Nephron (organoid): Measurements from ENCODE around the gene TNFAIP3.

ENCODE experiments used
- H3K27ac Mint-ChIP-seq, 3 experiments: 2 replicates each; pipeline ENCODE4 v1.8.0; 2020; ENCODE audit warnings: mixed read lengths in 3 of 3, mild to moderate bottlenecking in 2 of 3, moderate library complexity in 1 of 3
- H3K27me3 Mint-ChIP-seq: 2 replicates; pipeline ENCODE4 v1.8.0; 2021; ENCODE audit warnings: low read depth, mild to moderate bottlenecking, moderate library complexity, mixed read lengths
- H3K36me3 Mint-ChIP-seq: 2 replicates; pipeline ENCODE4 v1.8.0; 2020; ENCODE audit warnings: low read depth, mixed read lengths
- H3K4me1 Mint-ChIP-seq: 2 replicates; pipeline ENCODE4 v1.8.0; 2020; ENCODE audit warnings: mixed read lengths
- H3K4me3 Mint-ChIP-seq, 3 experiments: 2 replicates each; pipeline ENCODE4 v1.8.0; 2020; ENCODE audit warnings: mild to moderate bottlenecking in 3 of 3, mixed read lengths in 3 of 3, moderate library complexity in 2 of 3
- H3K9me3 Mint-ChIP-seq: 2 replicates; pipeline ENCODE4 v1.8.0; 2020; ENCODE audit warnings: mixed read lengths
- TF ChIP-seq, protein P1 (sequence below), 3 experiments: fragments of 200-600 bp; sonication (generic); IDR thresholded peaks; one replicate each; pipeline ENCODE4 v1.5.0; 2021; ENCODE audit warnings: antibody characterized with exemption in 3 of 3; ENCODE audit not compliant: unreplicated experiment in 3 of 3

Gene TNFAIP3

DNA sequence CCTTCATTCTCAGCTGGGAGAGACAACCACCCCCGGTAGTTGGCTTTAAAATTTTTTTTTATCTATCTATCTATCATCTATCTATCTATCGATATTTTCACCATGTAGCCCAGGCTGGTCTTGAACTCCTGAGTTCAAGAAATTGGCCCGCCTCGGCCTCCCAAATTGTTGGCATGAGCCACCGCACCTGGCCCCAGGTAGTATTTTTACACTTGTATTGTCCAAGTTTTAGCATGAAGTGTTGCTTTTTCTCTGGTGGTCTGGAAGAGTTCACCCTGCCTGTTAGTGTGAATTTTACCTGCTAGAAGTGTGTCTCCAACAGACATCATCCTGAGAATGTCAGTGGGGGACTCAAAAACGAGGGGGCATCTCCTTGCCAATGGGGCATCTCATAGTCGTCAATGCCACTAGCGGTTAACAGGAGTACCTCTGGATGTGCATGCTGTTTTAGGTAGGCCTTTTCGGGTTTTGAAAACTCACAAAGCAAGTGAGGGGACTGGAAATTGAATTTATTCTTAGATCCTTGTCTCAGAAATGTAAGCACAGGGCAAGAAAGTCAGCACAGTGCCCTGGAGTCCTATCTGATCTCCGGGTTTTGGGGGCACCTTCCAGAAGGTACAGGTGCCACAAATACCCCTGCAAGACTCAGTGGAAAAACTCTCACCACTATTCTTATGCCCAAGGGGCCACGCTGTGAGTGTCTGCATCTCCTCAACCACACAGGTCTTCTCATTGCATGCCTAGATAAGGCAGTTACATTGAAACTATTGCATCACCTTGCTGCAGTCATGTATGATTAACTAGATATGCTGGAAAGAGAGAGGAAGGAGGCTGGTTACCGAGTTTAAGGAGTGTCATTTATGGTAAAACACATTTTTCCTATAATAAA lies 37.1 kb downstream of the TNFAIP3 start:
- Mint-ChIP-seq H3K27me3 (peaks cover 3% of the 10 kb centered on the region), H3K4me1 (peaks cover 18% of the 10 kb centered on the region), H3K4me3 (no peak overlapping the region), H3K9me3 (no peaks in the 10 kb centered on the region), H3K36me3 (no peaks in the 10 kb centered on the region), H3K27ac (peak overlapping the region in 1 of 3 experiments; percentile 65)
- TF ChIP-seq, protein P1, sequence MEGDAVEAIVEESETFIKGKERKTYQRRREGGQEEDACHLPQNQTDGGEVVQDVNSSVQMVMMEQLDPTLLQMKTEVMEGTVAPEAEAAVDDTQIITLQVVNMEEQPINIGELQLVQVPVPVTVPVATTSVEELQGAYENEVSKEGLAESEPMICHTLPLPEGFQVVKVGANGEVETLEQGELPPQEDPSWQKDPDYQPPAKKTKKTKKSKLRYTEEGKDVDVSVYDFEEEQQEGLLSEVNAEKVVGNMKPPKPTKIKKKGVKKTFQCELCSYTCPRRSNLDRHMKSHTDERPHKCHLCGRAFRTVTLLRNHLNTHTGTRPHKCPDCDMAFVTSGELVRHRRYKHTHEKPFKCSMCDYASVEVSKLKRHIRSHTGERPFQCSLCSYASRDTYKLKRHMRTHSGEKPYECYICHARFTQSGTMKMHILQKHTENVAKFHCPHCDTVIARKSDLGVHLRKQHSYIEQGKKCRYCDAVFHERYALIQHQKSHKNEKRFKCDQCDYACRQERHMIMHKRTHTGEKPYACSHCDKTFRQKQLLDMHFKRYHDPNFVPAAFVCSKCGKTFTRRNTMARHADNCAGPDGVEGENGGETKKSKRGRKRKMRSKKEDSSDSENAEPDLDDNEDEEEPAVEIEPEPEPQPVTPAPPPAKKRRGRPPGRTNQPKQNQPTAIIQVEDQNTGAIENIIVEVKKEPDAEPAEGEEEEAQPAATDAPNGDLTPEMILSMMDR (IDR thresholded peaks at IDR 0.05; ENCODE audit: unreplicated experiment in 3 of 3): no peak

DNA sequence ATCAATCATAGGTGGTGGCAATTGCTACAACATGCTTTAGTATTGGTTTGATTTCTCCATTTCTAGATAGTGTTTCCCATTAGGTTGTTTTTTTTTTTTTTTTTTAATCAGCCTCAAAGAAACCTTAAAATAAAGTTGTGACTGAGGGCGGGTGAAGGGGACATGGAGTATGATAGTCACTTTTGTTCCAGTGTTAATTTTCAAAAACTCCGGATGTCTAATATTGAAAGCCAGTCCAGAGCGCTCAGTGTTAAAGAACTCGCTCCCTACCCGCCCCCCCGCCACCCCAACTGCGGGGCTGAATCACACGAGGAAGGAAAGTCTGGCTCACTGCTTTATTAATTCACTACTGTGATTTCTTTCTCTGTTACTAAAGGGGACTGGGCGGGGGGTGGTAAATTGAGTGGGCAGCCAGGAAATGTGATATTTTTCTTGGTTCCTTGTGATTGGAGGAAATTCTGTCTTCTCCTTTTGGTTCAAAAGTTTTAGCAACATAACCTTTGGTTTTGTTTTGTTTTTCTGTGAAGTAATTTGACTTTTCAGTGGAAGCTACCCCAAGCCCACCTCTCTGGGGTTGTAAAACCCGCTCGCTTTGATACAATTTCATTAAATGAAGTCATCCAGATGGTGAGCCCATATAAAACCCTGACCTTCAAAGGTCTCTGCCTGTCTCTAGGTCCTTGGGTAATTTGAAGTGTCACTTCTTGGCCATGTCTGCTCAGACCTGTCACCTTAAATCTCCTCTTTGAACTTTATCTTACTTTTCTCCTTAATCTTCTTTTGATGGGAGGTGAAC lies 38.0 kb downstream of the TNFAIP3 start:
- Mint-ChIP-seq H3K27me3 (peaks cover under 1% of the 10 kb centered on the region), H3K27ac (peak overlapping the region in 1 of 3 experiments; percentile 20), H3K9me3 (no peaks in the 10 kb centered on the region), H3K36me3 (no peaks in the 10 kb centered on the region), H3K4me1 (peaks cover 18% of the 10 kb centered on the region), H3K4me3 (no peak overlapping the region)
- TF ChIP-seq, protein P1 (IDR thresholded peaks at IDR 0.05; ENCODE audit: unreplicated experiment in 3 of 3): no peak

DNA sequence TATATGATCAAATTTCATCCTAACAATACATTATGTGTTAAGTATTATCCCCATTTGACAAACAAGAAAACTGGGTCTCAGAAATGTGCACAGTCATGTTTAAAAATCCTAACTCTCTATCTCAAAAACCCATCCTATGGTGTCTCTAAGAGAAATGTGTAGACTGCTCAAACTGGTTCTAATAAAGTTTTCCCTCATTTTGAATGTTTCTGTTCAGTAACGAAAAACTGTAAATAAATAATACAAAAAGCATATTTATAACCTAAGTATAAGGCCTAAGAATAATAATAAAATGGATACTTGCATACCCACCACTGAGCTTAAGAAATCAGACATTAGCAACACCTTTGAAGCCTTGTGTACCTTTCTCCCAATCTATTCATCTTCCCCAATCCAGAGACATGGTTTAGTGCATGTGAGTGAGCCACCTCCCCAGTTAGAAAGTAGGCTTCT lies 39.0 kb downstream of the TNFAIP3 start:
- Mint-ChIP-seq H3K27me3 (no peaks in the 10 kb centered on the region), H3K4me1 (peaks cover 18% of the 10 kb centered on the region), H3K27ac (no peak overlapping the region), H3K9me3 (no peaks in the 10 kb centered on the region), H3K4me3 (no peak overlapping the region), H3K36me3 (no peaks in the 10 kb centered on the region)
- TF ChIP-seq, protein P1 (IDR thresholded peaks at IDR 0.05; ENCODE audit: unreplicated experiment in 3 of 3): no peak

DNA sequence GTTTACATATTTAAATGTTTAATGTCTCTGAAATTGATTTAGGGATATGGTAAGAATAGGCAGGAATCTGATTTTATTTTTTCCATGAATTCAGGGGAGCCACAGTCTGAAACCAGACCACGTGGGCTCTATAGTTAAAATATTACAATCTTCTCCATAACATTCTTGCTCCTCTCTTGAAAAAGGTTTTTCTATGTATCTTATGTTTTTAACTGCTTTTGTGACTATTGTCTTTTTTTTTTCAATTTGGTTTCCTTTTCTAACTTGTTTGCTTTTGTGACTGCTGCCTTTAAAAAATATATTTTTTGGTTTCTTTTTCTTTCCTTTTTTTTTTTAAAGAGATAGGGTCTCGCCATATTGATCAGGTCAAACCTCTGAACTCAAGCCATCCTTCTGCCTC lies 40.1 kb downstream of the TNFAIP3 start:
- no peaks in the 10 kb centered on the region for H3K9me3 Mint-ChIP-seq
- H3K27me3 Mint-ChIP-seq: no peaks in the 10 kb centered on the region
- no peaks in the 10 kb centered on the region for H3K36me3 Mint-ChIP-seq
- H3K4me3 Mint-ChIP-seq: no peak overlapping the region
- no peak overlapping the region for H3K27ac Mint-ChIP-seq
- TF ChIP-seq, protein P1 (IDR thresholded peaks at IDR 0.05; ENCODE audit: unreplicated experiment in 3 of 3): no peak
- peaks cover 14% of the 10 kb centered on the region for H3K4me1 Mint-ChIP-seq

DNA sequence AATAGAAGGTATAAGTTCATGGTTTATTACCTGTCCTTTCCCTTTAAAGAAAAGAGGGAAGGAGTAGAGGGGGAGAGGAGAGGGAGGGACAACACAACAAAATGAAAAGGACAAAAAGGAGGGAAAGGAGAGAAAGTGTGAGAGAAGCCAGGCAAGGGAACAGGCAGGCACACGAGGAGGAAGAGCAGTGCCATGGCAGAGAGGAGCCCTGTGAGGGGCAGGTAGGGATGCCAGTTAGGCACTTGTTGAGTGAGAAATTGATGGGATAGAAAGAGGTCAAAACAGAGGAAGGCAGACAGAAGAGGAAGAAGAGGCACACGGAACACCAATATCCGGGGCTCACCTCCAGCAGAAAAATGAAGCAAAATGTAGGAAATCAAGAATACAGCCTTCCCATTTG lies 42.5 kb downstream of the TNFAIP3 start:
- TF ChIP-seq, protein P1 (IDR thresholded peaks at IDR 0.05; ENCODE audit: unreplicated experiment in 3 of 3): no peak
- Mint-ChIP-seq H3K4me3 (no peak overlapping the region), H3K9me3 (peaks cover 9% of the 10 kb centered on the region), H3K27ac (no peak overlapping the region), H3K27me3 (no peaks in the 10 kb centered on the region), H3K4me1 (peaks cover 11% of the 10 kb centered on the region), H3K36me3 (no peaks in the 10 kb centered on the region)
